HG03025 (cell line): Measurements from ENCODE around the gene PLK5.
"Not testable (repeated sequence)": the region's sequence is repeated elsewhere in the genome, so short reads cannot be mapped to it uniquely, and the experiment has no call there.

ENCODE experiments used
- ATAC-seq: cut with Tn5 transposase; IDR thresholded peaks from one replicate; pipeline ENCODE4 v1.9.1; 2021; ENCODE audit warnings: mild to moderate bottlenecking, moderate library complexity; ENCODE audit not compliant: unreplicated experiment, low FRiP score

Gene PLK5

GRCh38 chr19:1524287-1524971, 552 bp downstream of the PLK5 start:
- ATAC-seq, result no peak

- ATAC-seq, result no peak
These were observed 1.1 kb downstream of the PLK5 start for GRCh38 chr19:1524972-1525325.

- ATAC-seq, result no peak
These were observed 1.5 kb downstream of the PLK5 start for GRCh38 chr19:1525343-1525742.

DNA sequence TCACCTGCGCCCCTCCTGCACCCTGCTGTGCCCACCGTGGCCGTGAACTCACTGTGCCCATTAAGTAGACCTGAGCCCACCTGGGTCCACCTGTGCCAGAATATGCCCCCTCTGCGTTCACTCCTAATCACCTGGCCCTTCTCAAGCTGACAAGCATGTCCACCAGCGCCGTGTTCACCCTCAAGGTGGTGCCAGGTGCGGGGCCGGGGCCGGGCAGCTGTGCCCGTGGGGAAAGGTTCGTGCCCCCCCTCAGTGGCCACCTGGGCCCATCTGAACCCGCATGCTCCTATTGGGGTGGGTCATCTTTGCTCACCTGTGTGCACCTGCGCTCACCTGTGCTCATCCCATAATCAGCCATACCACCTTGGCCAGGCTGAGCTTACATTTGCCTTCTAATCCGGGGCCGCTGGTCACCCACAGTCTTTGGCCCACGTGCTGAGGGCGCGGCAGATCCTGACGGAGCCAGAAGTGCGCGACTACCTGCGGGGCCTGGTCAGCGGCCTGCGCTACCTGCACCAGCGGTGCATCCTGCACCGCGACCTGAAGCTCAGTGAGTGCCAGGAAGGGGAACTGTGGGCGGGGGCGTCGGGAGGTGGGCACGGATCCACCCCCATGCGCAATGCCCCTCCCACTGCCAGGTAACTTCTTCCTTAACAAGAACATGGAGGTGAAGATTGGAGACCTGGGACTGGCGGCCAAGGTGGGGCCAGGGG, 2.3 kb downstream of the PLK5 start:
- no peak for ATAC-seq

GRCh38 chr19:1526979-1527649, 3.2 kb downstream of the PLK5 start:
- ATAC-seq, result no peak

DNA sequence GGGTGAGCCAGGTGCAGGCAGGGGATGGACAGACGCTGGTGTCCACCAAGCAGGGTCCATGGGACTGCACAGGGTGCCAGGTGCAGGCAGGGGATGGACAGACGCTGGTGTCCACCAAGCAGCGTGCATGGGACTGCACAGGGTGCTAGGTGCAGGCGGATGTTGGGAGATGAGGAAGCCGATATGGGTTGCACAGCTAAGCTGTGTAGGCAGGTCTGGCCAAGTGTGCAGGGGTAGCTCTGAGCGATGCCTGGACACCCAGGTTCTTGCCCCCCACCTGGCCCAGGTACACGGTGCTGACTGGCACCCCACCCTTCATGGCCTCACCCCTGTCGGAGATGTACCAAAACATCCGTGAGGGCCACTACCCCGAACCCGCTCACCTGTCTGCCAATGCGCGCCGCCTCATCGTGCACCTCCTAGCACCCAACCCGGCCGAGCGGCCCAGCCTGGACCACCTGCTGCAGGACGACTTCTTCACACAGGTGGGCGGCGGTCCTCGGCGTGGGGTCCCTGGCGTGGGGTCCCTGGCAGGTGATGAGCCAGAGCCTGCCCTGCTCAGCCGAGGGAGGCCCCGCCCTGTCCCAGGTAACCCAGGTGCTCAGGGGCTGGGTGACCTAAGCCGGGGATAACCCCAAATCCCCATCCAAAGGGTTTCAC, 3.9 kb downstream of the PLK5 start:
- no peak for ATAC-seq

DNA sequence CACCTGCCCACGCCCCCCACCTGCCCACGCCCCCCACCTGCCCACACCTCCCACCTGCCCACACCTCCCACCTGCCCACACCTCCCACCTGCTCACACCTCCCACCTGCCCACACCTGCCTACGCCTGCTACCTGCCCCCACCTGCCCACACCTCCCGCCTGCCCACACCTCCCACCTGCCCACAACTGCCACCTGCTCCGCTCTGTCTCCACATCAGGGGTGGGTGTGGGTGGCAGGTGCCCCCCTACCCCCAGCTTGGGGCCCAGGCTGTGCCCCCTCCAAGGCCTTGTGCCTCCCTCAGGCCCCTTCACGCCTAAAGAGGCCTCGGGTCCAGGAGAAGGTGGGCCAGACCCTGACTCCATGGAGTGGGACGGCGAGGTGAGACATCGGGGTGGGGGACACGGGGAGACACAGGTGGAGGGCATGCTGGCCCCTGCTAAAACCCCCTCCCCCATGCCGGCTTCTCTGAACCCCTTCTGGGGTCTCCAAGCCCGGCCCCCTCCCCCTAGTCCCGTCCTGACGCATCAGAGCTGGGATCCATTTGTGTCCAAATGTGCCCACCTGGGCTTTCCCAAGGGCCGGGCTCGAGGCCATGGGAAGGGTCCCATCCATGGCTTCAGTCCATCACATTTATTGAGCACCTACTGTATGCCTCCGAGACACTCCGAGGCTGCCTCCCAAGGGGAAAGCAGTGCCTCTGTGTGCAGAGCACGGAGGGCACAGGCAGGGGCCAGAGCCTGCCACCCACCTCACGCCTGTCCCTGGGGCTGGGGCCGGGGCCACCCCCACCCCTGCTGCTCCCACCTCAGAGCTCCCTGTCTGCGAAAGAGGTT, 4.9 kb downstream of the PLK5 start:
- no peak for ATAC-seq

- ATAC-seq, result no peak
These were observed 5.5 kb downstream of the PLK5 start for GRCh38 chr19:1529430-1529816.

GRCh38 chr19:1530856-1531255, 7.0 kb downstream of the PLK5 start:
- not testable (repeated sequence) for ATAC-seq

GRCh38 chr19:1531587-1531986, 7.7 kb downstream of the PLK5 start:
- no peak for ATAC-seq

GRCh38 chr19:1532003-1532402, 8.1 kb downstream of the PLK5 start:
- ATAC-seq, result no peak

GRCh38 chr19:1533510-1534150, 9.8 kb downstream of the PLK5 start:
- ATAC-seq, result no peak

- no peak for ATAC-seq
These were observed 11.1 kb downstream of the PLK5 start for GRCh38 chr19:1534972-1535371.

GRCh38 chr19:1535699-1536098, 11.8 kb downstream of the PLK5 start:
- ATAC-seq, result not testable (repeated sequence)

DNA sequence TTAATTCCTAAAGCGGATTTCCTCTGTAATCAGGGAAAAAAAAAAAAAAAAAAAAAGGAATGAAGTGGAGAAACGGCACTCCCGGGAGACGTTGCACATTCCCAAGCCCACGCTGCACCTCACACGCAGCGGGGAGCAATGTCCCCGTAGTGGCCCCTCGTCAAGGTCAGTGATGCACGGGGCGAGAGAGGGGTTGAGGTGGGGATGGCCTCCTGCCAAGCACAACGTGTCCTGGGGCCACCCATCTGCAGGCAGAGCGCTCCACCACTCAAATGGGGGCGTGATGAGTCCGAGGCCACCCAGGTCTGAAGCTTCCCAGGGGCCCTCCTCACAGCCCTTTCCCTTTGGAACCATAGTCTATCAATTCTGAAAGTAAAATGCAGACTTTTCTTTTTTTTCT, 15.1 kb downstream of the PLK5 start:
- no peak for ATAC-seq

- not testable (repeated sequence) for ATAC-seq
These were observed 15.9 kb downstream of the PLK5 start for GRCh38 chr19:1539749-1540148.

DNA sequence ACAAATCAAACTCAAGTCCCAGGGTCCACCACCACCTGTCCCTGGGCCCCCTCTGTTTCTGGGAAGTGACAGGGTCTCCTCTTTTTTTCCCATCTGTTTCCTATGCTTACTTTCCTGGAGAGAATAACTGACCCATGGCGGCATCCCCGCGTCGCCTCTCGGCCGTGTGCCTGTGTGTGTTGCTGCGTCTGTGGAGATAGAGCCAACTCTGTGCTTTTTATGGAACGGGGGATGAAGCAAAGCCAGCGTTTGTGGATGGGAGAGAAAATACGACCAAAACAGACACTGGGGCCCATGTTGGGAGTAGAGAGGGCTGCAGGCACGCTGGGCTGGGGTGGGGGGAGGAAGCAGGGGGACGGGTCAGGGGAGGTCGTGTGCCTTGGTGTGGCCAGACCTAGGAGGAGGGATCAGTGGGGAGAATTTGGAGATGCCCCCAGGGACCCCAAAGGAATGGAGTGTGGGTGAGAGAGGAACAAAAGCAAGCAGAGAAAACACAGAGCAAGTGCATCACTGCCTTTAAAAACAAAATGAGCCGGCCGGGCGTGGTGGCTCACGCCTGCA, 16.6 kb downstream of the PLK5 start:
- ATAC-seq, result no peak

DNA sequence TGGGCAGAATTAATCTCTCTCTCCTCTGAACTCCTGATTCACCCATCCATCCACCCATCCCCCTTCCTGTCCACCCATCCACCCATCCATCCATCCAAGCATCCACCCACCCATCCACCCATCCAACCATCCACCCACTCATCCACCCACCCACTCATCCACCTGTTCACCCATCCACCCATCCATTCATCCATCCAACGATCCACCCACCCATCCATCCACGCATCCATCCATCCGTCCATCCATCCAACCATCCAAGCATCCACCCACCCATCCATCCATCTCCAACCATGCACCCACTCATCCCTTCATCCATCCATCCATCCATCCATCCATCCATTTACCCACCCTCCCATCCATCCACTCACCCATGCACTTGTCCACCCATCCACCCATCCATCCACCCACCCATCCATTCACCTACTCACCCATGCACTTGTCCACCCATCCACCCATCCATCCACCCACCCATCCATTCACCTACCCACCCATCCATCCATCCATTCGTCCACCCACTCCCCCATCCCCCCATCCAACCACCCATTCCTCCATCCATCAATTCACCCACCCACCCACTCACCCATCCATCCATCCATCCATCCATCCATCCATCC, 25.6 kb downstream of the PLK5 start:
- ATAC-seq, result no peak
